Smooth muscle cell (in vitro differentiated cells): ENCODE measurements around the gene KDM4B. TPM values are rescaled to one million over a fixed set of nuclear protein-coding genes. Genes with fewer than 3 reads are reported as not detected.
"Not testable (repeated sequence)": the region's sequence is repeated elsewhere in the genome, so short reads cannot be mapped to it uniquely, and the experiment has no call there.

ENCODE experiments used
- DNase-seq: peaks from one replicate; lab custom pipeline; 2025; ENCODE audit not compliant: unreplicated experiment; lab: John Stamatoyannopoulos, UW
- H2AFZ ChIP-seq: fragments of 200-600 bp; sonication (generic); 2 replicates; pipeline ENCODE4 v1.6.0; 2016; ENCODE audit warnings: antibody characterized with exemption, low read depth, mild to moderate bottlenecking
- H3F3A ChIP-seq: fragments of 200-600 bp; sonication (generic); 2 replicates; pipeline ENCODE4 v1.6.0; 2017; ENCODE audit warnings: antibody characterized with exemption, low read depth
- H3K27ac ChIP-seq: fragments of 200-600 bp; sonication (generic); 2 replicates; pipeline ENCODE4 v1.5.1; 2016; ENCODE audit warnings: low read depth, mild to moderate bottlenecking
- H3K27me3 ChIP-seq: fragments of 200-600 bp; sonication (generic); 2 replicates; pipeline ENCODE4 v1.6.1; 2016; ENCODE audit warnings: low read depth, mild to moderate bottlenecking
- H3K36me3 ChIP-seq: fragments of 200-600 bp; sonication (generic); 2 replicates; pipeline ENCODE4 v1.5.1; 2016; ENCODE audit warnings: low read depth
- H3K4me1 ChIP-seq: fragments of 200-600 bp; sonication (generic); 2 replicates; pipeline ENCODE4 v1.5.1; 2016; ENCODE audit warnings: low read depth
- H3K4me2 ChIP-seq: fragments of 200-600 bp; sonication (generic); 2 replicates; pipeline ENCODE4 v1.6.0; 2016; ENCODE audit warnings: mild to moderate bottlenecking
- H3K4me3 ChIP-seq: fragments of 200-600 bp; sonication (generic); 2 replicates; pipeline ENCODE4 v1.5.1; 2016; ENCODE audit warnings: mild to moderate bottlenecking
- H3K79me2 ChIP-seq: fragments of 200-600 bp; sonication (generic); 2 replicates; pipeline ENCODE4 v1.6.0; 2016; ENCODE audit warnings: low read depth, mild to moderate bottlenecking
- H3K9ac ChIP-seq: fragments of 200-600 bp; sonication (generic); 2 replicates; pipeline ENCODE4 v1.6.0; 2016; ENCODE audit warnings: low read depth
- H3K9me3 ChIP-seq: fragments of 200-600 bp; sonication (generic); replicated peaks from 2 replicates; pipeline ENCODE4 v1.5.1; 2016; ENCODE audit warnings: low read depth
- H4K20me1 ChIP-seq: fragments of 200-600 bp; sonication (generic); 2 replicates; pipeline ENCODE4 v1.6.0; 2016; ENCODE audit warnings: low read depth
- CTCF ChIP-seq: fragments of 200-600 bp; sonication (generic); IDR thresholded peaks from 2 replicates; pipeline ENCODE4 v1.5.1; 2017; ENCODE audit warnings: borderline replicate concordance, mild to moderate bottlenecking, antibody characterized with exemption; ENCODE audit not compliant: insufficient read depth, poor library complexity, severe bottlenecking
- WGBS: methylation state at CpG from one replicate; pipeline ENCODE4 v1.1.7; 2016; ENCODE audit warnings: low lambda C conversion rate; 5-methylcytosine and 5-hydroxymethylcytosine counted together
- polyA plus RNA-seq: library from polyadenylated mRNA; unstranded; fragments of >200 nt; fragmentation: Nextera tagmentation; extraction: Ambion mirVana; gene quantifications from 2 replicates; pipeline ENCODE4 v1.2.1, GENCODE V29; 2016
- total RNA-seq: library from RNA; depleted of rRNA; stranded (reverse); fragments of >200 nt; gene quantifications from 2 replicates; pipeline ENCODE4 v1.2.3, GENCODE V29; 2014

Gene KDM4B
- total and polyA plus RNA-seq, 2 experiments from 2014 or later: 27.9 to 32.3 TPM

- Histone ChIP-seq H3K9ac (no peak overlapping the region), H3K4me1 (no peaks in the 10 kb centered on the region), H2AFZ (no peak overlapping the region), H3K4me3 (no peak overlapping the region), H3F3A (no peaks in the 10 kb centered on the region), H3K9me3 (no peaks in the 10 kb centered on the region), H3K27ac (no peak overlapping the region), H3K36me3 (no peaks in the 10 kb centered on the region), H3K79me2 (no peaks in the 10 kb centered on the region), H3K27me3 (no peaks in the 10 kb centered on the region), H3K4me2 (no peak overlapping the region), H4K20me1 (no peaks in the 10 kb centered on the region)
- 73% methylated on average over 11 of the region's 11 CpGs for WGBS
- TF ChIP-seq CTCF: no peak
- no peak for DNase-seq
Observed at GRCh38 chr19:4951656-4952055, 17.3 kb upstream of the KDM4B start.

DNA sequence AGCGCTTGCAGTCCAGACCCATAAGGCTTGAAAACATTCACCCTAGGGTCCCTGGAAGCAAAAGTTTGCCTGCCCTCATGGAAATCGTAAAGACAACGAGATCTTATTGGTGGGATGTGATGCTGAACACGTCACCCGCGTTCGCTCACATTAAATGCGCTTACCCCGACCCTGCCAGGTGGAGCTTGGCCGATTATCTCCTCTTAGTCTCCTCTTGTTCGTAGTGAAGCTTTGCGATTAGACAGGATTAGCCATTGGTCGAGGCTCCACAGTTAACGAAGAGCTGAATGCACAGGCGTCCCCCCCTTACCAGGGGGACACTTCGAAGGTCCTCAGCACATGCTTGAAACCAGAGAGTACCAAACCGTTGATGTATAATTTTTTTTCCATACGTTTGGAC, 16.0 kb upstream of the KDM4B start:
- no peaks in the 10 kb centered on the region for H3K79me2 ChIP-seq
- H3K4me1 ChIP-seq: no peaks in the 10 kb centered on the region
- no peak overlapping the region for H2AFZ ChIP-seq
- no peak overlapping the region for H3K9ac ChIP-seq
- no peak overlapping the region for H3K4me3 ChIP-seq
- no peaks in the 10 kb centered on the region for H3F3A ChIP-seq
- no peak for DNase-seq
- WGBS: 97% methylated on average over 18 of the region's 18 CpGs
- no peaks in the 10 kb centered on the region for H3K27me3 ChIP-seq
- no peaks in the 10 kb centered on the region for H3K36me3 ChIP-seq
- no peaks in the 10 kb centered on the region for H4K20me1 ChIP-seq
- no peak overlapping the region for H3K27ac ChIP-seq
- no peaks in the 10 kb centered on the region for H3K9me3 ChIP-seq
- no peak for TF ChIP-seq CTCF
- no peak overlapping the region for H3K4me2 ChIP-seq

DNA sequence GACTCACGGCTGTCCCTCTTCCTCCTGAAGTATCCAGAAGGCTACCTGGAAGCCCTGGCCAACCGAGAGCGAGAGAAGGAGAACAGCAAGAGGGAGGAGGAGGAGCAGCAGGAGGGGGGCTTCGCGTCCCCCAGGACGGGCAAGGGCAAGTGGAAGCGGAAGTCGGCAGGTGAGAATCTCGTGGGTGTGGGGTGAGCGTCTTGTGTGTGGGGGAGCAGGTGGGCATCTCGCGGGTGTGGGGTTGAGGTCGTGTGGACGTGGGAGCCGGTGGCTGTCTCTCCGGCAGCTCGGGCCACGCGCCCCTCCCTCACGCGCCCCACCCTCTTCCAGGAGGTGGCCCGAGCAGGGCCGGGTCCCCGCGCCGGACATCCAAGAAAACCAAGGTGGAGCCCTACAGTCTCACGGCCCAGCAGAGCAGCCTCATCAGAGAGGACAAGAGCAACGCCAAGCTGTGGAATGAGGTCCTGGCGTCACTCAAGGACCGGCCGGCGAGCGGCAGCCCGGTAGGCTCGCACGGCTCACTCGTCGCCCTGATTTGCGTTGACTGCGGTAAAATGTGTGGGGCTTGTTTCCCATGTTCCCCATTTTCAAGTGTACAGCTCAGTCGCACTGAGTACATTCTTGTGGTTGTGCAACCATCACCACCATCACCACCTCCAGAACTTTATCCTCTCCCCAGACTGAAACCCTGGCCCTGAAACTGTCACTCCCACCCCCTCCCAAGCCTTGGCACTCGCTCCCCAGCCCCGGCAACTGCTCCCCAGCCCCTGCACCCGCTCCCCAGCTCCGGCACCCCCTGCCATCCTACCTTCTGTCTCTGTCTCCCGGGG, 14.4 kb upstream of the KDM4B start:
- H3K9ac ChIP-seq, H3K36me3 ChIP-seq, H3K4me2 ChIP-seq, H3F3A ChIP-seq, H3K79me2 ChIP-seq, H3K4me3 ChIP-seq, H3K9me3 ChIP-seq, H3K27me3 ChIP-seq, H4K20me1 ChIP-seq, H2AFZ ChIP-seq, H3K4me1 ChIP-seq, H3K27ac ChIP-seq, DNase-seq: not testable (repeated sequence)
- 95% methylated on average over 24 of the region's 46 CpGs for WGBS

DNA sequence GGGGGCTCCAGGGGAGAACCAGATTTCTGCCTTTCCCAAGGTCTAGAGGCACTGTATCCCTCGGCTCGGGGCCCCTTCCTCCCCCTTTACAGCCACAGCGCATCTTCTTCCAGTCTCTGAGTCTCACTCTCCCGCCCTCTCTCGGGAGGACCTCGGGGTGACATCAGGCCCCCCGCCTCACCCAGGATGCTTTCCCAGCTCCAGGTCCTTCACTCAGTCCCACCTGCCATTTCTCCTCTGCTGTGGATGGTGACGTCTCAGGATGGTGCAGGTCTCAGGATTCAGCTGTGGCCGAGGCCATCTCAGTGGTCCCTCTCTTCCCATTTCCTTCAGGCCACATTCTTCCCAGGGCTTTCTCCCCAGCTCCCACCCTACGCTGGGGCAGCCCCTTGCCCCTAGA, 13.6 kb upstream of the KDM4B start:
- Histone ChIP-seq H3K27me3 (no peaks in the 10 kb centered on the region), H3K9ac (no peak overlapping the region), H3K79me2 (no peaks in the 10 kb centered on the region), H3K36me3 (no peaks in the 10 kb centered on the region), H3K4me1 (no peaks in the 10 kb centered on the region), H2AFZ (no peak overlapping the region), H3F3A (no peaks in the 10 kb centered on the region), H3K9me3 (no peaks in the 10 kb centered on the region), H4K20me1 (no peaks in the 10 kb centered on the region), H3K4me3 (no peak overlapping the region), H3K27ac (no peak overlapping the region), H3K4me2 (no peak overlapping the region)
- DNase-seq: no peak
- WGBS: 99% methylated on average over 10 of the region's 10 CpGs
- TF ChIP-seq CTCF: no peak
